Activated CD8-positive, alpha-beta T cell treated with anti-CD3 and anti-CD28 coated beads for 36 hours (primary cell): Measurements from ENCODE around the gene CDH8. TPM values are rescaled to one million over a fixed set of nuclear protein-coding genes. Genes with fewer than 3 reads are reported as not detected.

ENCODE experiments used
- ATAC-seq: fragments of 200-7000 bp; cut with Tn5 transposase; one replicate; pipeline ENCODE4 v1.10.0; 2021; ENCODE audit warnings: mild to moderate bottlenecking, moderate library complexity
- CTCF ChIA-PET: fragments of 350-600 bp; sonication (Branson Sonifier 250); formaldehyde crosslinking; loops from one replicate; lab custom pipeline; 2021; ENCODE audit warnings: antibody characterized with exemption; lab: Charles Lee
- POLR2A ChIA-PET: fragments of 350-600 bp; sonication (Branson Sonifier 250); formaldehyde crosslinking; loops from one replicate; lab custom pipeline; 2021; ENCODE audit warnings: antibody characterized with exemption; lab: Charles Lee
- DNase-seq: peaks from one replicate; pipeline ENCODE4 v3.0.0-alpha.2; 2020
- H3K27ac Mint-ChIP-seq: one replicate; pipeline ENCODE4 v1.8.0; 2021; ENCODE audit warnings: mild to moderate bottlenecking, mixed read lengths
- H3K27me3 Mint-ChIP-seq: one replicate; pipeline ENCODE4 v1.8.0; 2021; ENCODE audit warnings: mixed read lengths
- H3K36me3 Mint-ChIP-seq: one replicate; pipeline ENCODE4 v1.8.0; 2021; ENCODE audit warnings: low read depth, mixed read lengths
- H3K4me1 Mint-ChIP-seq: one replicate; pipeline ENCODE4 v1.8.0; 2021; ENCODE audit warnings: low read depth, mixed read lengths
- H3K4me3 Mint-ChIP-seq: one replicate; pipeline ENCODE4 v1.8.0; 2021; ENCODE audit warnings: mild to moderate bottlenecking, moderate library complexity, mixed read lengths
- H3K9me3 Mint-ChIP-seq: one replicate; pipeline ENCODE4 v1.8.0; 2021; ENCODE audit warnings: mixed read lengths
- CTCF ChIP-seq: fragments of 200-600 bp; IDR thresholded peaks from one replicate; pipeline ENCODE4 v1.8.0; 2022; ENCODE audit warnings: antibody characterized with exemption, mild to moderate bottlenecking
- intact Hi-C: fragments of 100-400 bp; cut with micrococcal nuclease; formaldehyde crosslinking; loops from one replicate; pipeline ENCODE4 v1.10.0; 2022
- total RNA-seq, 2 experiments: library from RNA; stranded (reverse); gene quantifications; one replicate each; pipeline ENCODE4 v1.2.3, GENCODE V29; 2021

Gene CDH8
- total RNA-seq, 2 experiments from 2014 or later: not detected

GRCh38 chr16:61684541-61684940 is 351.7 kb downstream of the CDH8 start:
- ATAC-seq (no peak), DNase-seq (no peak)
- H3K9me3 Mint-ChIP-seq: peaks cover 17% of the 10 kb centered on the region
- no peaks in the 10 kb centered on the region for H3K4me1 Mint-ChIP-seq
- CTCF ChIA-PET: no interaction called here
- H3K4me3 Mint-ChIP-seq: no peak overlapping the region
- POLR2A ChIA-PET: no interaction called here
- intact Hi-C loops: no loop called here
- H3K27me3 Mint-ChIP-seq: no peaks in the 10 kb centered on the region
- TF ChIP-seq CTCF: no peak
- H3K36me3 Mint-ChIP-seq: no peaks in the 10 kb centered on the region
- no peak overlapping the region for H3K27ac Mint-ChIP-seq

GRCh38 chr16:61681673-61682072 is 354.6 kb downstream of the CDH8 start:
- intact Hi-C loops: no loop called here
- no peak overlapping the region for H3K4me3 Mint-ChIP-seq
- no peak overlapping the region for H3K27ac Mint-ChIP-seq
- ATAC-seq (no peak), DNase-seq (no peak)
- ChIA-PET POLR2A (no interaction called here), CTCF (no interaction called here)
- peaks cover 25% of the 10 kb centered on the region for H3K9me3 Mint-ChIP-seq
- H3K36me3 Mint-ChIP-seq: no peaks in the 10 kb centered on the region
- H3K4me1 Mint-ChIP-seq: no peaks in the 10 kb centered on the region
- TF ChIP-seq CTCF: no peak
- no peaks in the 10 kb centered on the region for H3K27me3 Mint-ChIP-seq

GRCh38 chr16:61681124-61681523 is 355.1 kb downstream of the CDH8 start:
- no peak for TF ChIP-seq CTCF

GRCh38 chr16:61678182-61678581 is 358.1 kb downstream of the CDH8 start:
- intact Hi-C loops: no loop called here
- Mint-ChIP-seq H3K27me3 (no peaks in the 10 kb centered on the region), H3K4me1 (no peaks in the 10 kb centered on the region), H3K9me3 (peaks cover 22% of the 10 kb centered on the region), H3K36me3 (no peaks in the 10 kb centered on the region), H3K27ac (no peak overlapping the region), H3K4me3 (no peak overlapping the region)
- ChIA-PET CTCF (no interaction called here), POLR2A (no interaction called here)
- DNase-seq (no peak), ATAC-seq (no peak)
- no peak for TF ChIP-seq CTCF

More at GRCh38 chr16:61681124-61681523, 355.1 kb downstream of the CDH8 start:
- no peak overlapping the region for H3K27ac Mint-ChIP-seq
- POLR2A ChIA-PET: no interaction called here
- intact Hi-C loops: no loop called here
- H3K4me3 Mint-ChIP-seq: no peak overlapping the region
- no peaks in the 10 kb centered on the region for H3K27me3 Mint-ChIP-seq
- CTCF ChIA-PET: no interaction called here
- no peak for ATAC-seq
- DNase-seq: no peak
- no peaks in the 10 kb centered on the region for H3K36me3 Mint-ChIP-seq
- no peaks in the 10 kb centered on the region for H3K4me1 Mint-ChIP-seq
- peaks cover 26% of the 10 kb centered on the region for H3K9me3 Mint-ChIP-seq

GRCh38 chr16:61677776-61678175 is 358.5 kb downstream of the CDH8 start:
- ChIA-PET CTCF (no interaction called here), POLR2A (no interaction called here)
- Mint-ChIP-seq H3K27ac (no peak overlapping the region), H3K36me3 (no peaks in the 10 kb centered on the region), H3K4me3 (no peak overlapping the region), H3K4me1 (no peaks in the 10 kb centered on the region), H3K9me3 (peaks cover 22% of the 10 kb centered on the region), H3K27me3 (no peaks in the 10 kb centered on the region)
- DNase-seq (no peak), ATAC-seq (no peak)
- intact Hi-C loops: no loop called here
- no peak for TF ChIP-seq CTCF
